HG03039 (cell line): ENCODE measurements around the gene ABCA2.

ENCODE experiments used
- ATAC-seq: cut with Tn5 transposase; IDR thresholded peaks from one replicate; pipeline ENCODE4 v1.9.1; 2021; ENCODE audit warnings: mild to moderate bottlenecking, moderate library complexity; ENCODE audit not compliant: unreplicated experiment

The ABCA2 gene

GRCh38 chr9:136969150-136969549, 58.9 kb downstream of the ABCA2 start:
- no peak for ATAC-seq

- ATAC-seq: no peak
Observed at GRCh38 chr9:136968333-136969127, 59.5 kb downstream of the ABCA2 start.

GRCh38 chr9:136965771-136966484, 62.1 kb downstream of the ABCA2 start:
- ATAC-seq: no peak

- no peak for ATAC-seq
Observed at GRCh38 chr9:136964833-136965422, 63.1 kb downstream of the ABCA2 start.

GRCh38 chr9:136964171-136964689, 63.8 kb downstream of the ABCA2 start:
- ATAC-seq: no peak

- ATAC-seq: no peak
Observed at GRCh38 chr9:136963751-136964150, 64.3 kb downstream of the ABCA2 start.

- ATAC-seq: no peak
Observed at GRCh38 chr9:136963341-136963740, 64.7 kb downstream of the ABCA2 start.

- no peak for ATAC-seq
Observed at GRCh38 chr9:136962701-136963248, 65.3 kb downstream of the ABCA2 start.

- ATAC-seq: no peak
Observed at GRCh38 chr9:136962163-136962562, 65.9 kb downstream of the ABCA2 start.

GRCh38 chr9:136961279-136962065, 66.6 kb downstream of the ABCA2 start:
- no peak for ATAC-seq

- ATAC-seq: no peak
Observed at GRCh38 chr9:136960938-136961275, 67.1 kb downstream of the ABCA2 start.

- ATAC-seq: no peak
Observed at GRCh38 chr9:136960212-136960937, 67.7 kb downstream of the ABCA2 start.

- ATAC-seq: no peak
Observed at GRCh38 chr9:136958898-136959850, 68.9 kb downstream of the ABCA2 start.

GRCh38 chr9:136958473-136958872, 69.6 kb downstream of the ABCA2 start:
- ATAC-seq: no peak

GRCh38 chr9:136957901-136958300, 70.1 kb downstream of the ABCA2 start:
- ATAC-seq: no peak

GRCh38 chr9:136957461-136957860, 70.6 kb downstream of the ABCA2 start:
- no peak for ATAC-seq
